Aortic smooth muscle cell (primary cell): Measurements from ENCODE around the gene CCDC180. TPM values are rescaled to one million over a fixed set of nuclear protein-coding genes. Genes with fewer than 3 reads are reported as not detected.

Experiments used
- total RNA-seq: library from RNA; depleted of rRNA; stranded (reverse); fragments of >200 nt; gene quantifications from 2 replicates; pipeline ENCODE4 v1.2.3, GENCODE V29; 2014

CCDC180 gene
- total RNA-seq, result 2.7 and 4.5 TPM in 2 replicates

DNA sequence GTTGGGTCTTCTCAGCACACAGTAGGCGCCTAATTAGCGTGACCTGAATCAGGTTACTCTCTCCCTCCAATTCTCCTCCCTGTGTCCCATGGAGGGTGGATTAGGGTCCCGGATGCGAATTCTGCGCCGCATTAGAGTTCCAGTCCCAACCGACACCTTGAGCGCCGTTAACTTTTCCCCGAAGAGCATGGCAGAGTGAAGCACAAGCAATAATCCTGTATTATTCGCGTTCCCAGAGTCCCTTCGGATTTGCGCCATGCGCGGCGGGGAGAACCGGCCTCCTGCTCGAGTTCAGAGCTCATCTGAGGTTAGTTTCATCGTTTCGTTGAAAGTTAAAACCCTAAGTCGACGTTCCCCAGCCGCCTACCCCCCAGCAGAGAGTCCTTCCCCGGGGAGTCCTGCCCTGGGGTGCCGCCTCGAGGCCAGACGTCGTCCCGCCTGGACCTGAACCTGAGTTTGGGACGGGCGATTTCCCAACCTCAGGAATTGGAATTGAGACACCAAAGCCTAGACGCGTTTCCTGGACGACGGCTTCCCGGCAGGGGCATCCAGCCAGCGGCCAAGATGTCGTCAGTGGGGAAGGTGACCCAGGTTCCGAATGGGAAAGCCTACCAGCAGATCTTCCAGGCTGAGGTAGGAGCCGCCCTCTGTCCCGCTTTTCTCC lies at the start of gene CCDC180:
CCDC180 (plus strand) TSS at position 160 of the 664 bp plus-strand sequence; CDS start at position 565, 405 bp downstream.

Other genes starting within 250 kb of the CCDC180 start
- gene TDRD7, start 104.4 kb downstream of the CCDC180 start, total RNA-seq, result 10.8 and 12.6 TPM in 2 replicates
- gene TMOD1, start 194.0 kb downstream of the CCDC180 start, total RNA-seq, result 0.79 and 1.9 TPM in 2 replicates